A549 (cell line): ENCODE results near the gene KCNMA1. TPM values are rescaled to one million over a fixed set of nuclear protein-coding genes. Genes with fewer than 3 reads are reported as not detected.

Experiments
- ATAC-seq, 2 experiments: fragments of 200-7000 bp in 1 of 2; fragments of >200 bp in 1 of 2; cut with Nextera tagmentation in 1 of 2; cut with Tn5 transposase in 1 of 2; 3 replicates each; pipeline versions ENCODE4 v1.8.0 to v1.9.1; 2018 to 2020; ENCODE audit warnings: mild to moderate bottlenecking in 1 of 2, moderate library complexity in 1 of 2
- CTCF ChIA-PET: fragments of 300-600 bp; sonication (Branson Sonifier 250); formaldehyde crosslinking; extraction: SDS; loops from one replicate; lab custom pipeline; 2021; ENCODE audit warnings: antibody characterized with exemption, inconsistent platforms; lab: Yijun Ruan, JAX
- POLR2A ChIA-PET: fragments of 350-600 bp; formaldehyde crosslinking; extraction: SDS; loops from one replicate; lab custom pipeline; 2021; ENCODE audit warnings: antibody characterized with exemption, inconsistent platforms; lab: Yijun Ruan, JAX
- DNase-seq, 2 experiments: peaks; one replicate each; pipeline versions ENCODE4 v3.0.0 to v3.0.0-alpha.2; 2011 to 2016; ENCODE audit warnings: low read depth in 1 of 2, low spot score in 1 of 2
- FAIRE-seq: peaks from 2 replicates; lab custom pipeline; 2011; peaks lifted over from hg19 to GRCh38; lab: Jason Lieb, UNC
- H3K27ac ChIP-seq, 2 experiments: fragments of >200 bp; sonication (Bioruptor Twin); formaldehyde crosslinking; 3 replicates each; pipeline ENCODE4 v1.5.1; 2016 to 2017
- H3K4me1 ChIP-seq: fragments of >200 bp; sonication (Bioruptor Twin); formaldehyde crosslinking; 3 replicates; pipeline ENCODE4 v1.6.1; 2016
- H3K4me2 ChIP-seq: fragments of >200 bp; sonication (Bioruptor Twin); formaldehyde crosslinking; 3 replicates; pipeline ENCODE4 v1.6.1; 2016
- H3K4me3 ChIP-seq: fragments of >200 bp; sonication (Bioruptor Twin); formaldehyde crosslinking; 3 replicates; pipeline ENCODE4 v1.5.1; 2016
- H3K9me3 ChIP-seq: fragments of >200 bp; sonication (Bioruptor Twin); formaldehyde crosslinking; 3 replicates; pipeline ENCODE4 v1.6.1; 2016
- EHF ChIP-seq: fragments of 250-450 bp; sonication (Bioruptor Pico); IDR thresholded peaks from 2 replicates; pipeline ENCODE4 v1.5.0; 2020; ENCODE audit warnings: mild to moderate bottlenecking
- EHMT2 ChIP-seq: fragments of 200-600 bp; sonication (generic); IDR thresholded peaks from 2 replicates; pipeline ENCODE4 v1.6.1; 2016; ENCODE audit warnings: antibody characterized with exemption, low read depth, mild to moderate bottlenecking, moderate library complexity
- ESRRA ChIP-seq: fragments of 150-350 bp; IDR thresholded peaks from 2 replicates; pipeline ENCODE4 v1.6.1; 2014; ENCODE audit warnings: mild to moderate bottlenecking, low read length, borderline replicate concordance
- FOSB ChIP-seq: fragments of 250-450 bp; sonication (Bioruptor Pico); IDR thresholded peaks from 2 replicates; pipeline ENCODE4 v1.5.0; 2020; ENCODE audit warnings: mild to moderate bottlenecking, moderate library complexity
- FOSL2 ChIP-seq, 2 experiments: fragments of 450-650 bp in 1 of 2; fragments of >200 bp in 1 of 2; sonication (Bioruptor Twin) in 1 of 2; formaldehyde crosslinking; IDR thresholded peaks; 2 replicates each; pipeline versions ENCODE4 v1.5.0 to v1.6.1; 2016 to 2020; ENCODE audit warnings: mild to moderate bottlenecking in 1 of 2, moderate library complexity in 1 of 2
- FOXS1 ChIP-seq: fragments of 250-450 bp; sonication (Bioruptor Pico); IDR thresholded peaks from 2 replicates; pipeline ENCODE4 v1.5.0; 2020; ENCODE audit warnings: mild to moderate bottlenecking, moderate library complexity
- HDAC2 ChIP-seq: fragments of 200-600 bp; sonication (generic); IDR thresholded peaks from 2 replicates; pipeline ENCODE4 v1.6.1; 2016
- KDM5A ChIP-seq: fragments of 200-600 bp; sonication (generic); IDR thresholded peaks from 2 replicates; pipeline ENCODE4 v1.6.1; 2016; ENCODE audit warnings: antibody characterized with exemption, mild to moderate bottlenecking
- MAFK ChIP-seq: fragments of 450-650 bp; IDR thresholded peaks from 2 replicates; pipeline ENCODE4 v1.6.1; 2014; ENCODE audit not compliant: partially characterized antibody
- NR3C1 ChIP-seq: fragments of >200 bp; sonication (Bioruptor Twin); formaldehyde crosslinking; IDR thresholded peaks from 3 replicates; pipeline ENCODE4 v1.6.1; 2017
- RCOR1 ChIP-seq: fragments of 150-350 bp; IDR thresholded peaks from 2 replicates; pipeline ENCODE4 v1.6.1; 2014; ENCODE audit warnings: antibody characterized with exemption, low read length, low read depth
- SMC3 ChIP-seq: fragments of >200 bp; sonication (Bioruptor Twin); formaldehyde crosslinking; IDR thresholded peaks from 3 replicates; pipeline ENCODE4 v1.6.1; 2018; ENCODE audit warnings: inconsistent platforms
- TP53 ChIP-seq: fragments of 250-450 bp; sonication (Bioruptor Pico); IDR thresholded peaks from 2 replicates; pipeline ENCODE4 v1.5.0; 2021; ENCODE audit warnings: mild to moderate bottlenecking, moderate library complexity
- ZC3H11A ChIP-seq: fragments of 450-650 bp; IDR thresholded peaks from 2 replicates; pipeline ENCODE4 v1.6.1; 2014; ENCODE audit warnings: antibody characterized with exemption, mild to moderate bottlenecking
- ZNF302 ChIP-seq: fragments of 250-450 bp; sonication (Bioruptor Pico); IDR thresholded peaks from 2 replicates; pipeline ENCODE4 v1.9.0; 2021; ENCODE audit warnings: inconsistent platforms, mild to moderate bottlenecking, moderate library complexity
- ZSCAN20 ChIP-seq: fragments of 250-450 bp; sonication (Bioruptor Pico); IDR thresholded peaks from 2 replicates; pipeline ENCODE4 v1.8.0; 2022; ENCODE audit warnings: mild to moderate bottlenecking, moderate library complexity
- WGBS: methylation state at CpG from one replicate; pipeline ENCODE4 v1.1.6; 2017; ENCODE audit errors: missing lambda C conversion rate; 5-methylcytosine and 5-hydroxymethylcytosine counted together
- polyA plus RNA-seq, 4 experiments: library from polyadenylated mRNA; depleted of rRNA in 3 of 4; stranded (reverse); fragments of >200 nt; fragmentation: RNase III in 1 of 4; extraction: RNeasy Plus Mini Kit Qiagen cat#74134 plus additional on column Dnase treatment in 1 of 4; gene quantifications; 2 replicates in 3 of 4; 3 replicates in 1 of 4; pipeline ENCODE4 v1.2.3, GENCODE V29; 2011 to 2017
- TF ChIP-seq, protein P1 (sequence below): fragments of 250-450 bp; sonication (Bioruptor Pico); IDR thresholded peaks from 2 replicates; pipeline ENCODE4 v1.5.0; 2020; ENCODE audit warnings: low read depth, mild to moderate bottlenecking, moderate library complexity
- TF ChIP-seq, protein P2 (sequence below): fragments of 450-650 bp; IDR thresholded peaks from 2 replicates; pipeline ENCODE4 v1.6.1; 2014; ENCODE audit warnings: antibody characterized with exemption
- TF ChIP-seq, protein P3 (sequence below): fragments of >200 bp; sonication (Bioruptor Twin); formaldehyde crosslinking; IDR thresholded peaks from 3 replicates; pipeline ENCODE4 v1.6.1; 2016

Gene KCNMA1
- polyA plus RNA-seq, 2 of the 4 experiments (the other 2 are of a cell fraction): 14.9 to 30.6 TPM

- TF ChIP-seq, protein P1, sequence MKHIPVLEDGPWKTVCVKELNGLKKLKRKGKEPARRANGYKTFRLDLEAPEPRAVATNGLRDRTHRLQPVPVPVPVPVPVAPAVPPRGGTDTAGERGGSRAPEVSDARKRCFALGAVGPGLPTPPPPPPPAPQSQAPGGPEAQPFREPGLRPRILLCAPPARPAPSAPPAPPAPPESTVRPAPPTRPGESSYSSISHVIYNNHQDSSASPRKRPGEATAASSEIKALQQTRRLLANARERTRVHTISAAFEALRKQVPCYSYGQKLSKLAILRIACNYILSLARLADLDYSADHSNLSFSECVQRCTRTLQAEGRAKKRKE: no peak
- TF ChIP-seq, protein P2, sequence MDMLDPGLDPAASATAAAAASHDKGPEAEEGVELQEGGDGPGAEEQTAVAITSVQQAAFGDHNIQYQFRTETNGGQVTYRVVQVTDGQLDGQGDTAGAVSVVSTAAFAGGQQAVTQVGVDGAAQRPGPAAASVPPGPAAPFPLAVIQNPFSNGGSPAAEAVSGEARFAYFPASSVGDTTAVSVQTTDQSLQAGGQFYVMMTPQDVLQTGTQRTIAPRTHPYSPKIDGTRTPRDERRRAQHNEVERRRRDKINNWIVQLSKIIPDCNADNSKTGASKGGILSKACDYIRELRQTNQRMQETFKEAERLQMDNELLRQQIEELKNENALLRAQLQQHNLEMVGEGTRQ: no peak
- no peaks in the 10 kb centered on the region for H3K9me3 ChIP-seq
- H3K4me3 ChIP-seq: no peak overlapping the region
- no peak overlapping the region for H3K27ac ChIP-seq
- DNase-seq (no peak), ATAC-seq (no peak), FAIRE-seq (no peak)
- CTCF ChIA-PET: interaction anchor here (0.9 to 1.5 kb wide), 4 partner anchors 8 to 147 kb away, joined by 3 read pairs; no protein-coding TSS in a partner anchor
- H3K4me1 ChIP-seq: no peaks in the 10 kb centered on the region
- WGBS: 84% methylated on average over 4 of the region's 4 CpGs
- POLR2A ChIA-PET: no interaction called here
- H3K4me2 ChIP-seq: no peak overlapping the region
Measured at GRCh38 chr10:77325233-77325537, 312.4 kb downstream of the KCNMA1 start.

GRCh38 chr10:77321838-77322237 is 315.8 kb downstream of the KCNMA1 start:
- no peak for FAIRE-seq
- POLR2A ChIA-PET: no interaction called here
- H3K4me1 ChIP-seq: no peaks in the 10 kb centered on the region
- 63% methylated on average over 3 of the region's 3 CpGs for WGBS
- no peak overlapping the region for H3K4me3 ChIP-seq
- no peaks in the 10 kb centered on the region for H3K9me3 ChIP-seq
- CTCF ChIA-PET: no interaction called here
- no peak overlapping the region for H3K4me2 ChIP-seq
- ATAC-seq: no peak
- TF ChIP-seq FOSL2 (IDR thresholded peaks at IDR 0.05): no peak
- no peak for TF ChIP-seq FOSL2 (CRISPR knock-in tag; IDR thresholded peaks at IDR 0.05)
- no peak for TF ChIP-seq ZSCAN20 (CRISPR knock-in tag)
- no peak for TF ChIP-seq ZNF302 (CRISPR knock-in tag)
- TF ChIP-seq NR3C1: no peak
- TF ChIP-seq KDM5A: no peak
- TF ChIP-seq EHF (CRISPR knock-in tag): no peak
- DNase-seq: no peak
- no peak overlapping the region for H3K27ac ChIP-seq

DNA sequence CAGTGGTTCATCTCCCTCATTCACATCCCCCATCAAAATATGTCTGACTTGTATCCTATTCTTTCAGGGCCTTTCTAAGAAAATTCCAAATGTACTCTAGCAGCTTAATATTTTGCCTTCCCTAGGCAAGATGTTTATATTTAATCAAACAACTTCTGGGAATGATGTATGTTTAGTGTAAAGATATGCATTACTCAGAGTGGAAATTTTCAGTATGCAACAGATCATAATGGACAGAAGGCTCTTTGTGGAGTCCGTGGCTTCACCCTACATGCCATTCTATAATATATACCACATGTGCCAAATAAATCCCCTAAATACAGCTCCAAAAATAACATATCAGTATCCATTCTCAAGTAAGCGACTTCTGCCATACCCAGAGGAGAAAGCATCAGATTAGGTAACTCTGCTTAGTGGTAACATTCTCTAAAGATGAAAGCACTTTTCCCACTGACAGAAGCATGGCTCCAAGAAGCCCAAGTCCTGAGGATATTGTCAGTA is 316.6 kb downstream of the KCNMA1 start:
- 37% methylated on average over 2 of the region's 2 CpGs for WGBS
- no peak overlapping the region for H3K4me3 ChIP-seq
- POLR2A ChIA-PET: no interaction called here

DNA sequence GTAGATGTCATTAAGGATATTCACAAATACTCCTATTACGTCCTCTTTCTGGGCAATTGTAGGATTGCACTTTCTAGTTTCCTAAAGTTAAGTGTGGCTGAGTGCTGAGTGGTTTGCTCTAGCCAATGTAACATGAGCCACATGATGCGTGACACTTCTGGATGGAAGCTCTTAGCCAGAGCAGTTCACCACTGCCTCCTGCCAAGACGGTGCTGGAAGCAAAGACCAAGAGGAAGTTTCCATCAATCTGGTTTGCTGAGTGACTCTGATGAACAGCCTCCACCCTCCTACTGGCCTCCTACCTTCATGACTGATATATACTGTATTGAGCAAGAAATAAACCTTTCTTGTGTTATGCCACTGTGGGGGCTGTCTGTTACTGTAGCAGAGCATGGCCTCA is 318.1 kb downstream of the KCNMA1 start:
- H3K4me2 ChIP-seq: no peak overlapping the region

More for the DNA sequence above, 316.6 kb downstream of the KCNMA1 start:
- Histone ChIP-seq H3K4me1 (no peaks in the 10 kb centered on the region), H3K27ac (no peak overlapping the region), H3K4me2 (no peak overlapping the region), H3K9me3 (no peaks in the 10 kb centered on the region)
- CTCF ChIA-PET: interaction anchor here (0.8 kb wide), 1 partner anchor 10 kb away, joined by 3 read pairs; no protein-coding TSS in a partner anchor
- FAIRE-seq (no peak), ATAC-seq (no peak), DNase-seq (no peak)
- TF ChIP-seq, protein P3, sequence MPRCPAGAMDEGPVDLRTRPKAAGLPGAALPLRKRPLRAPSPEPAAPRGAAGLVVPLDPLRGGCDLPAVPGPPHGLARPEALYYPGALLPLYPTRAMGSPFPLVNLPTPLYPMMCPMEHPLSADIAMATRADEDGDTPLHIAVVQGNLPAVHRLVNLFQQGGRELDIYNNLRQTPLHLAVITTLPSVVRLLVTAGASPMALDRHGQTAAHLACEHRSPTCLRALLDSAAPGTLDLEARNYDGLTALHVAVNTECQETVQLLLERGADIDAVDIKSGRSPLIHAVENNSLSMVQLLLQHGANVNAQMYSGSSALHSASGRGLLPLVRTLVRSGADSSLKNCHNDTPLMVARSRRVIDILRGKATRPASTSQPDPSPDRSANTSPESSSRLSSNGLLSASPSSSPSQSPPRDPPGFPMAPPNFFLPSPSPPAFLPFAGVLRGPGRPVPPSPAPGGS: no peak
- TF ChIP-seq RCOR1: no peak
- no peak for TF ChIP-seq FOXS1 (CRISPR knock-in tag)
- no peak for TF ChIP-seq HDAC2

More for the DNA sequence above, 318.1 kb downstream of the KCNMA1 start:
- TF ChIP-seq ESRRA: no peak
- no peak for TF ChIP-seq TP53 (CRISPR knock-in tag)
- TF ChIP-seq MAFK: no peak
- TF ChIP-seq ZC3H11A: no peak
- TF ChIP-seq SMC3: no peak
- no peak for TF ChIP-seq FOSB
- TF ChIP-seq KDM5A: no peak
- TF ChIP-seq EHF (CRISPR knock-in tag): no peak
- TF ChIP-seq, protein P2: no peak
- no peak for TF ChIP-seq EHMT2
- ATAC-seq: no peak
- Histone ChIP-seq H3K9me3 (no peaks in the 10 kb centered on the region), H3K4me3 (no peak overlapping the region), H3K27ac (no peak overlapping the region), H3K4me1 (no peaks in the 10 kb centered on the region)
- no peak for FAIRE-seq
- 66% methylated on average over 3 of the region's 3 CpGs for WGBS
- CTCF ChIA-PET: no interaction called here
- POLR2A ChIA-PET: no interaction called here
- no peak for DNase-seq
